Thoracic aorta (tissue), 2 donors: ENCODE results near the gene MICAL1. TPM values are rescaled to one million over a fixed set of nuclear protein-coding genes. Genes with fewer than 3 reads are reported as not detected.
"Not testable (repeated sequence)": the region's sequence is repeated elsewhere in the genome, so short reads cannot be mapped to it uniquely, and the experiment has no call there.

Experiments used
- ATAC-seq: fragments of 150-250 bp; one replicate; pipeline ENCODE4 v1.8.0; 2017; ENCODE audit warnings: low read depth; ENCODE audit not compliant: insufficient number of reproducible peaks, low FRiP score
- DNase-seq: peaks from one replicate; pipeline ENCODE4 v3.0.0-alpha.2; 2020; ENCODE audit warnings: low spot score
- H3K27ac ChIP-seq, 2 donors: fragments of 200-600 bp; sonication (generic); 1 replicate in 1 of 2; 2 replicates in 1 of 2; pipeline ENCODE4 v1.5.1; 2016; ENCODE audit warnings: mild to moderate bottlenecking in 2 of 2, moderate library complexity in 2 of 2
- H3K27me3 ChIP-seq: fragments of 200-600 bp; sonication (generic); replicated peaks from 2 replicates; pipeline ENCODE4 v1.6.0; 2016; ENCODE audit warnings: mild to moderate bottlenecking; ENCODE audit not compliant: insufficient read depth
- H3K36me3 ChIP-seq: fragments of 200-600 bp; sonication (generic); one replicate; pipeline ENCODE4 v1.5.1; 2016
- H3K4me1 ChIP-seq, 2 donors: fragments of 200-600 bp; sonication (generic); 1 replicate in 1 of 2; 2 replicates in 1 of 2; pipeline versions ENCODE4 v1.5.1 to v1.6.0; 2016; ENCODE audit warnings: low read depth in 2 of 2, mild to moderate bottlenecking in 1 of 2; ENCODE audit not compliant: control insufficient read depth in 1 of 2
- H3K4me3 ChIP-seq: fragments of 200-600 bp; sonication (generic); 2 replicates; pipeline ENCODE4 v1.5.1; 2016; ENCODE audit warnings: mild to moderate bottlenecking
- H3K9me3 ChIP-seq: fragments of 200-600 bp; sonication (generic); 2 replicates; pipeline ENCODE4 v1.5.1; 2016
- CTCF ChIP-seq: fragments of 200-600 bp; sonication (generic); IDR thresholded peaks from one replicate; pipeline ENCODE4 v1.5.1; 2019; ENCODE audit warnings: antibody characterized with exemption
- total RNA-seq, 2 donors: library from RNA; depleted of rRNA; stranded (reverse); fragments of >200 nt; gene quantifications; one replicate each; pipeline versions ENCODE4 v1.1.0 to v1.2.3, GENCODE V29; 2016

Gene MICAL1
- total RNA-seq, 2 donors from 2014 or later, result 60.6 to 105 TPM

GRCh38 chr6:109469591-109470189 lies 14.1 kb upstream of the MICAL1 start:
- Histone ChIP-seq H3K4me1 (no peaks in the 10 kb centered on the region), H3K36me3 (peaks cover 51% of the 10 kb centered on the region), H3K27ac (no peak overlapping the region), H3K4me3 (no peak overlapping the region), H3K9me3 (no peaks in the 10 kb centered on the region), H3K27me3 (no peaks in the 10 kb centered on the region)
- DNase-seq (no peak), ATAC-seq (no peak)
- no peak for TF ChIP-seq CTCF

GRCh38 chr6:109467696-109468095 lies 12.1 kb upstream of the MICAL1 start:
- H3K4me3 ChIP-seq, result no peak overlapping the region
- ATAC-seq (no peak), DNase-seq (no peak)
- no peak overlapping the region for H3K27ac ChIP-seq
- no peaks in the 10 kb centered on the region for H3K4me1 ChIP-seq
- no peaks in the 10 kb centered on the region for H3K27me3 ChIP-seq
- no peaks in the 10 kb centered on the region for H3K9me3 ChIP-seq
- H3K36me3 ChIP-seq, result peaks cover 35% of the 10 kb centered on the region
- TF ChIP-seq CTCF, result no peak

- Histone ChIP-seq H3K4me1 (no peaks in the 10 kb centered on the region), H3K27ac (no peak overlapping the region), H3K36me3 (peaks cover 24% of the 10 kb centered on the region)
These were observed 10.8 kb upstream of the MICAL1 start for GRCh38 chr6:109466212-109466923.

GRCh38 chr6:109465772-109466171 lies 10.2 kb upstream of the MICAL1 start:
- no peak for DNase-seq
- no peak for TF ChIP-seq CTCF
- Histone ChIP-seq H3K9me3 (no peaks in the 10 kb centered on the region), H3K4me3 (no peak overlapping the region), H3K27ac (no peak overlapping the region), H3K36me3 (peaks cover 18% of the 10 kb centered on the region), H3K4me1 (no peaks in the 10 kb centered on the region), H3K27me3 (no peaks in the 10 kb centered on the region)
- no peak for ATAC-seq

More at GRCh38 chr6:109466212-109466923, 10.8 kb upstream of the MICAL1 start:
- DNase-seq, result no peak
- ATAC-seq, result no peak
- TF ChIP-seq CTCF, result no peak
- Histone ChIP-seq H3K4me3 (no peak overlapping the region), H3K27me3 (no peaks in the 10 kb centered on the region), H3K9me3 (no peaks in the 10 kb centered on the region)

- no peak for ATAC-seq
- Histone ChIP-seq H3K4me1 (peaks cover 0 to 8% of the 10 kb centered on the region in 2 donors), H3K36me3 (peaks cover 11% of the 10 kb centered on the region), H3K4me3 (no peak overlapping the region), H3K9me3 (no peaks in the 10 kb centered on the region), H3K27ac (no peak overlapping the region), H3K27me3 (no peaks in the 10 kb centered on the region)
- no peak for TF ChIP-seq CTCF
- DNase-seq, result no peak
These were observed 6.4 kb upstream of the MICAL1 start for GRCh38 chr6:109461733-109462526.

- not testable (repeated sequence) for H3K36me3 ChIP-seq, H3K4me3 ChIP-seq, H3K27ac ChIP-seq, H3K9me3 ChIP-seq, ATAC-seq, H3K27me3 ChIP-seq, DNase-seq
- peaks cover 7 to 15% of the 10 kb centered on the region in 2 donors for H3K4me1 ChIP-seq
These were observed 5.6 kb upstream of the MICAL1 start for GRCh38 chr6:109461205-109461604.
